Sciatic nerve (tissue), 2 donors: ENCODE data around the gene FOLR2. TPM values are rescaled to one million over a fixed set of nuclear protein-coding genes. Genes with fewer than 3 reads are reported as not detected.
"Not testable (repeated sequence)": the region's sequence is repeated elsewhere in the genome, so short reads cannot be mapped to it uniquely, and the experiment has no call there.

ENCODE experiments used
- ATAC-seq: fragments of 200-7000 bp; cut with Tn5 transposase; one replicate; pipeline ENCODE4 v1.9.1; 2020; ENCODE audit warnings: mild to moderate bottlenecking, moderate library complexity
- DNase-seq: peaks from one replicate; pipeline ENCODE4 v3.0.0-alpha.2; 2020; ENCODE audit warnings: low spot score
- intact Hi-C: fragments of 100-400 bp; cut with DNase I; formaldehyde crosslinking; loops from one replicate; pipeline ENCODE4 v1.14.2; 2022
- total RNA-seq: library from RNA; stranded (reverse); fragmentation: NEBNext Ultra II Directional; extraction: Animal tissue kit (Norgen Biotek cat#: 25700); gene quantifications from one replicate; pipeline ENCODE4 v1.2.1, GENCODE V29; 2021
- donor health status: DM: no; HTN: no; CAD: no.
- donor health status: DM: no; HTN: no; CAD: no.

The FOLR2 gene
- total RNA-seq, result 28.4 TPM

DNA sequence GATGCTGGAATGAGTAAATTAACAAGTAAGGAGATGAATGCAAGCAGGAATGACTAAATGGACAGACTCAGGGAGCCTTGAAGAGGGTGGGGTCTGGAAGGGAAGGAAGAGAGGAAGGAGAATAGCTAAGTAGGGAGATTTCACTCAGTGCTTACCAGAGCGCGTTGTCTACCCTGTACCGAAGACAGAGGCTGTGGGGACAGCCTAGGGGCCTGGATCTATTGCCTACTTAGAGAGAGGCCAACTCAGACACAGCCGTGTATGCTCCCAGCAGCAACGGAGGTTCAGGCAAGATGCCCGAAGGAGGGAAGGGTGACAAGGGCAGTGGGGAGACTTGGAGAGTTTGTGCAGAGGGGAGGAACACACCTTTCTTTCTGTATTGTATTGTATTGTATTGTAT lies at the start of gene FOLR2:
TSS of gene FOLR2 (plus strand) at position 157 of the 400 bp plus-strand sequence. CDS start 1,791 bp downstream, outside the sequence.
- ATAC-seq (no peak), DNase-seq (no peak)
- intact Hi-C loops, result no loop called here

DNA sequence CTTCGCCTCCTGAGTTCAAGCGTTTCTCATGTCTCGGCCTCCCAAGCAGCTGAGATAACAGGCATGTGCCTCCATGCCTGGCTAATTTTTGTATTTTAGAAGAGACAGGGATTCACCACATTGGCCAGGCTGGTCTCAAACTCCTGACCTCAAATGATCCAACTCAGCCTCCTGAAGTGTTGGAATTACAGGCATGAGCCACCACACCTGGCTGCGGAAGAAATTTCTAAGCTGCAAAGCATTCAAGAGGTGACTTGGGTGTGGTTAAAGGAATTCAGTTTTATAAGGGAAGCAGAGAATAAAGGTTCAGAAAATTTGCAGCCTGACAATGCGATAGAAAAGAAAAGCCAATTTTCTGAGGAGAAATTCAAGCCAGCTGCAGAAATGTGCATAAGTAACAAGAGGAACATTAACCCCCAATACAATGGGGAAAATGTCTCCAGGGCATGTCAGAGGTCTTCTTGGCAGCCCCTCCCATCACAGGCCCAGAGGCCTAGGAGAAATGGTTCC lies 47.5 kb upstream of the FOLR2 start:
- intact Hi-C loops, ATAC-seq, DNase-seq: not testable (repeated sequence)

DNA sequence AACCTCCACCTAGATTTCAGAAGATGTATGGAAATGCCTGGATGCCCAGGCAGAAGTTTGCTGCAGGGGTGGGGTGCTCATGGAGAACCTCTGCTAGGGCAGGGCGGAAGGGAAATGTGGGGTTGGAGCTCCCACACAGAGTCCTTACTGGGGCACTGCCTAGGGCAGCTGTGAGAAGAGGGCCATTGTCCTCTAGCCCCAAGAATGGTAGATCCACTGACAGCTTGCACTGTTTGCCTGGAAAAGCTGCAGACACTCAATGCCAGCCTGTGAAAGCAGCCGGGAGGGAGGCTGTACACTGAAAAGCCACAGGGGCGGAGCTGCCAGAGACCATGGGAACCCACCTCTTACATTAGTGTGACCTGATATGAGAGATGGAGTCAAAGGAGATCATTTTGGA lies 46.8 kb upstream of the FOLR2 start:
- DNase-seq, intact Hi-C loops, ATAC-seq: not testable (repeated sequence)

DNA sequence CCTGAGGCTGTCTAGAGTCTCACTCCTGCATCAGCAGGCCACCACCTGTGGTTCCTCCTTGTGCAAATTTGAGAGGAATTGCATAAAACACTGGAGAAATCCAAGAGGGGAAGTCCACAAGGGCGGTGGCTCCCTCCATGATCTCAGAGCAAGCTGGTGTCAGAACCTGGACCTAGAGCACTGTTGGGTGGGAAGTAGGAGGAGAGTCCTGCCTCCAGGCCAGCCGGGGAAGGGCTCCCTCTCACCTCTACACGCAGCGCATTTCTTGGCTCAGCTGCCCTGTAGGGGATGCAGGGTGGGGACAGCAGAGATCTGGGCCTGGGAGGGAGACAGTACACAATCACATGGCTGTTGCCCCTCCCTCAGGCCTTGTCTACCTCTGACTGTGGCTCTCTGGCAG lies 44.6 kb upstream of the FOLR2 start:
- ATAC-seq, DNase-seq, intact Hi-C loops: not testable (repeated sequence)

DNA sequence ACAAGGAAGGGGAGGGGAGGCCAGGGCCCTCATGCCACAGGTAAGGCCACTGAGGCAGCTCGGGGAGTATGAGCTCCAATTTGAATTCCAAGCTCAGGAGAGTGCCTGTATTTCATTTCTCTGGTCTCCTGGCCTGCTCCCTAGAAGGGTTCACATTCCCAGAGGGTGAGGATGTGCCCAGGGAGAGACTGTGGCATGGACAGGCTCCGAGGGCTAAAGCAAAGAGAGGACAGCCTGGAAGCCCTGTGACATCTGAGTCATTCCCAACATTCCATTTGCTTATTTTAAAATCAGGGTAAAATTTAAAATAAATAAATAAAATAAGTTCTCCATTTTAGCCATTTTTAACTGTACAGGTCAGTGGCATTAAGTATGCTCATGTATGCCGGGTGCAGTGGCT lies 43.3 kb upstream of the FOLR2 start:
- intact Hi-C loops, result no loop called here
- no peak for DNase-seq
- no peak for ATAC-seq

DNA sequence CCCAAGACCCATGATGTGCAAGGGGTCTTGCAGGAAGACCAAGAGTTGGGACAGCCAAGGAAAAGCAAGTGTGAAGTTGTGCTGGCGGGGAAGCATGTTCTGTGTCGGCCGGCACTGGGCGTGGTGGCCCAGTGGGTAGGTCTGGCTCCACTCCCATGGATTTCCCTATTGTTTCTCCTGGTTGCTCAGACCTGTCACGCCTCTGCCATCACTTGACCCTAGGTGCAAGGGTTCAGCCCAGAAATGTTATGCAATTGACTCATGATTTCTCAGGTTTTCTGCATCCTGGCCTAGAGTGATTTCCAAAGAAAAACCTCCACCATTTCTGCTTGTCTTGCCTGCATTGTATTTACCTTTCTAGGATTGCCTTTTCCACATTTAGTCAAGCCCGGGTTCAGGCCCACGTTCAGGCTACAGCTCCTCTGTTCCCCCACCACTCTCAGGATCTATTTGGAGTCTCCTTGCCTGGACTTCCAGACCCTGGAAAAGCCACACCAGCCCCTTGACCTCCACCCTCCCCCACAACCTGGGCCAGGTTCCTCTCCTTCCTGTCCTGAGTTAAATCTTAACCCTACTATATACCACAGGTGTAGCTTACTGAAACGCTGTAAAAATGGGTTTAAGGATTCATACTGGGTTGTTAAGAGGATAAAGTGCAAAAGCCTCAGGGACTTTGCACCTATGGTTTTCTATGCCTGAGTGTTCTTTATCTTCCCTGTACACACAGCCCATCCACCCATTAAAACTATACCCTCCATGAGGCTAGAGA lies 42.1 kb upstream of the FOLR2 start:
- DNase-seq (no peak), ATAC-seq (no peak)
- intact Hi-C loops, result no loop called here

DNA sequence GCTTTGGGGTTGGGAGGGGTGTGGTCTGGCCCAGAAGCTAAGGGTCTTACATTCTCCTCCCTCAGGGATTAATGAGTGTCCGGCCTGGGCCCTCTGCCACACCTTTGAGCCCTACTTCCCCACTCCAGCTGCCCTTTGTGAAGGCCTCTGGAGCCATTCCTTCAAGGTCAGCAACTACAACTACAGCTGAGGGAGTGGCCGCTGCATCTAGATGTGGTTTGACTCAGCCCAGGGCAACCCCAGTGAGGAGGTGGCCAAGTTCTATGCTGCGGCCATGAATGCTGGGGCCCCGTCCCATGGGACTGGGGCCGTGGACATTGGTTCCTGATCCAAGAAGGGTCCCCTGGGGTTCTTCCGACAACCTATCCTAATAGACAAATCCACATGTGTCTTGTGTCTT lies 38.9 kb upstream of the FOLR2 start:
- intact Hi-C loops, result no loop called here
- DNase-seq (no peak), ATAC-seq (no peak)

DNA sequence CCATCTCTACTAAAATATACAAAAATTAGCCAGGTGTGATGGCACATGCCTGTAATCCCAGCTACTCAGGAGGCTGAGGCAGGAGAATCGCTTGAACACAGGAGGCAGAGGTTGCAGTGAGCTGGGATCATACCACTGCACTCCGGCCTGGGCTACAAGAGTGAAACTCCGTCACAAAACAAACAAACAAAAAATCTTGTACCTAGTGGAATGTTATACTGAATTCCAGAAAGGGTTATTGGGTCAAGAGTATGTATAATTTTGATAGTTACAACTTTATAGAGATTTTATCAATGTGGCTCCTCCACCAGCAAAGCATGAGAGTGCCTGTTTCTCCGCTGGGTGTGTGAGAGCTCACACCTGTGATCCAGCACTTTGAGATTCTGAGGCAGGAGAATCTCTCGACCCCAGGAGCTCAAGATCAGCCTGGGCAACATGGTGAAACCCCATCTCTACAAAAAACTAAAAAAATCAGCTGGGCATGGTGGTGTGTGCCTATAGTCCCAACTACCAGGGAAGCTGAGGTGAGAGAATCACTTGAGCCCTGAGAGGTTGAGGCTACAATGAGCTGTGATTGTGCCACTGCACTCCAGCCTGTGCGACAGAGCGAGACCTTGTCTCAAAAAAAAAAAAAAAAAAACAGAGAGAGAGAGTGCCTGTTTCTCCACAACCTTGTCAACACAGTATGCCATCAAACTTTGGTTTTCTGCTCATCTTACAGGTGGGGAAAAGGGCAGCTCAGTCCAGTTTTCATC lies 37.4 kb upstream of the FOLR2 start:
- DNase-seq (no peak), ATAC-seq (no peak)
- intact Hi-C loops, result no loop called here

DNA sequence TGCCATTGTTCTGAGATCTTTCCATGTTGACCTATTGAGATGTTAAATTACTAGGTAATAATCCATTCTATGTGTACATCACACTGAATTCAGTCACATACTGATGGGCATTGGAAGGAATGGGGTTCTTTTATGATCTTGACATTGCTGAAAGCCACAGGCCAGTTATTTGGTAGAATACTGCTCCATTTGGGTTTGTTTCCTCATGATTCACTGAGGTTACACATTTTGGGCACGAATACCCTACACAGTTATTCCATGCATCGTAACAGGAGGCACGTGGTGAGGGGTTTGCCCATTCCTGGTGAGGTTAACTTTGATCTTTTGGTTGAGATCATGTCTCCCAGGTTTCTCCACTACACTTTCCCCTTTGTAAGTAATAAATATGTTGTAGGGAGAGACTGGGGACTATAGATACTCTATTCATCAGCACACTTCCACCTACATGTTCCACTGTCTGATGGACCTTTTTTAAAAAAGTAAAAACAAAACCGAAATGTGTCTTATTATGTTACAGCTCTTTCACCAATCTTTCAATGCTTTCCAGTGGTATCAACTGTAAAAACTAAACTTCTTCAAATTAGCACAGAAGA lies 36.7 kb upstream of the FOLR2 start:
- DNase-seq, result no peak
- intact Hi-C loops, result no loop called here
- ATAC-seq, result no peak

DNA sequence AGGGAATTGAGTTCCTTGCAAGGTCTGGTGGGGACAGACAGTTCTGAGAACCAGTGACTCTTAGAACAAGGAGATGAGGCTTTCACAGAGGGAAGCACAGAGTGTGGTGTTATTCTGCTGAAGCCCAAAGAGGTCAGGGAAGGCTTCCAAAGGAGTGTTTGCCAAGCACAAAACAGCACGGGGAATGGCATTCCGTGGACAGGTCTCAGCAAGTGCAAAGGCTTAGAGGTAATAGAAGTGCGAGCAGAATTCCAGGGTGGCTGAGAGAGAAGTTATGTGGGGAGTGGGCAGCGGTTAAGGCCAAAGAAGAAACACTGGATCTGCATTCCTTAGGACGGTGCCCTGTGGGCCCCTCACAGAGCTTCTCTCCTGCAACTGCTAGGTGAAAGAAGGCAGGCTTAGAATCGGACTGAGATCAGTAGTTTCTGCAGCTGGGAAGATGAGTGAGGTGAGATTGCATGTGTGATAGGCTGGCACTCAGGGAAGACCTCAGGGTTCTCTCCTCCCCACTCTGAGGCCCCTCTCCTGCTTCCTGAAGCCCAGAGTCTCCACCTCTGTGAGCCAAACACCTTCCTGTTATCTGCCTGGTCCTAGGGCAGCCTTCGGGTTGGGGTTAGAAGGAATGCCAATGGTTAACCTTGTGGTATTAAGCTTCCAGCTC lies 35.6 kb upstream of the FOLR2 start:
- ATAC-seq, DNase-seq, intact Hi-C loops: not testable (repeated sequence)

DNA sequence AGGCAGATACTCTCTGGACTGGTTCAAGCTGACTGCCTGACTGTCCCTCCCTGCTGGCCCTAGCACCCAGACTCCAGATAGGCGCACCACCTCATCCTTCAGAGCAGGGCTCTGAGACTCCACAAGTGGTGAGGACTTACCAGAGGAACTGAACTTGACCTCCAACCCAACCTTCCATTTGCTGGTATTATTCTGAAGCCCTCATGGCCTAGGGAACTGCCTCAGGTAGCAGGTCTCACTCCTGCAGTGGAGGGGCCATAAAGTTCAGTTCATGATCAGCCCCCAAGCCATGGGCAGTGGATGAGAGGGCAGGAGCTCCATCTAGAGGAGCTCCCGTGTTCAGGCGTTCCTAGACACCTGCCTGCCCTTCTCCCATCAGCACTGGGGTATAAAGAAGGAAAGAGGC lies 35.0 kb upstream of the FOLR2 start:
- DNase-seq, intact Hi-C loops: not testable (repeated sequence)
- ATAC-seq, result peak; percentile 15

DNA sequence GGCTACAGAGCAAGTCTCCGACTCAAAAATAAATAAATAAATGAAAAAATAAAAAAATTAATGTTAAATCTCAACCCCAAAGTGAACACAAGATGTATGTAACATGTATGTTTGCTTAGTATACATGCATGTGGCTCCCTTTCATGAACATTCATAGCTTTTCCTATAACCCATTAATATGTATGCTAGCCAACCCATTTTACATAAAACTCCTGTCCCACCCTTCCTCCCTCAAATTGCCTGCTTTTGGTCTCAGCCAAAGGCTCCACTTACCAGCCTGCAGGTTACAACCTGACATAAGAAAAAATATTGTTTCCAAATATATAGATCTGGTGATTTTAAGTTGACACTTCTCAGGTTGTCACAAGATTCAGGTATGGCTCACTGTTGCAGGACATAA lies 28.3 kb upstream of the FOLR2 start:
- intact Hi-C loops, result no loop called here
- DNase-seq, result no peak
- ATAC-seq, result no peak

DNA sequence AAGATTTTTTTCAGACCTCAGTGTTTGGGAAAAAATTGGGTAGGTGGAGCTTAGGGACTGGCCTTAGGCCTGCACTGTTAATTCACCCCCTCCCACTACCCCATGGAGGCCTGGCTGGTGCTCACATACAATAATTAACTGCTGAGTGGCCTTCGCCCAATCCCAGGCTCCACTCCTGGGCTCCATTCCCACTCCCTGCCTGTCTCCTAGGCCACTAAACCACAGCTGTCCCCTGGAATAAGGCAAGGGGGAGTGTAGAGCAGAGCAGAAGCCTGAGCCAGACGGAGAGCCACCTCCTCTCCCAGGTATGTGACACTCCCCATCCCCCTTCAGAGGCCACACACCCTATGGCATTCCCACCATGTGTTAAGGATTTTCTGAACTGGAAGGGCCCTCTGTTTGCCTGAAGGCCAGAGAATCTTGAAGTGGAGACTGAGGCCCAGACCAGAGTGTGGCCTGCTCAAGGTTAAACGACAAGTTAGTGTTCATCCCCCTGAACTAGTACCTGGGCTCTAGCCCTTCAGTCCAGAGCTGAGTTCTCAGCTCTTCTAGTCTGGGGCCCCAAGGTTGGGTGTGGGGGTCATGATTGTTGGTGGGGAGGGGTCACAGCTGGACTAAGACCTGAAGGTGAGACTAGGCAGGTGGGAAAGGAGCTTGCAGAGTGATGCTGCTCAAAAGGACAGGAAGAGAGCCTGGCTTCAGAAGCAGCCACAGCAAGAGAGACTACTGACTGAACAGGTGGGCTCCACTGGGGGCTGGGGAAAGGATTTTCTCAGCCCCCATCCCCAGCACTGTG lies 26.9 kb upstream of the FOLR2 start:
- no peak for ATAC-seq
- intact Hi-C loops, result no loop called here

DNA sequence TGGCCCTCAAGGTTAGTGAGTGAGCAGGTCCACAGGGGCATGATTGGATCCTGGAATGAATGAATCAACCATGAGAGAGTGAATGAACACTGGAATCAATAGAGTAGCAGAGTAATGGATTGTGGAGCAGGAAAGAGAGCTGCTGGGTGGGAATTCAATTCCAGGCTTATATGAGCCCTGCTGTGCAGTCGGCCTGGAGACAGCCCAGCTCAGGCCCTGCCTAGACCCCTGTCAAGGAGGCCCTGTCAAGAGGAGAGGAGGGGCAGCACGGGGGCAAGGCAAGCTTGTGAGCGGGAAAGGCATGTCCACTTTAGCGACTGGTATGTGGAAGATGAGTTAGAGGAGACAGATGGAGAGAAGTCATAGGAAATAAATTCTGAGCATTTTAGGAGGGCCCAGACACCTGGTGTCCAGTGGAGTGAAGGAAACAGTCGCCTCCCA lies 25.9 kb upstream of the FOLR2 start:
- intact Hi-C loops, result no loop called here
- DNase-seq, result no peak
- ATAC-seq, result no peak

More for the DNA sequence above, 26.9 kb upstream of the FOLR2 start:
- DNase-seq, result no peak

DNA sequence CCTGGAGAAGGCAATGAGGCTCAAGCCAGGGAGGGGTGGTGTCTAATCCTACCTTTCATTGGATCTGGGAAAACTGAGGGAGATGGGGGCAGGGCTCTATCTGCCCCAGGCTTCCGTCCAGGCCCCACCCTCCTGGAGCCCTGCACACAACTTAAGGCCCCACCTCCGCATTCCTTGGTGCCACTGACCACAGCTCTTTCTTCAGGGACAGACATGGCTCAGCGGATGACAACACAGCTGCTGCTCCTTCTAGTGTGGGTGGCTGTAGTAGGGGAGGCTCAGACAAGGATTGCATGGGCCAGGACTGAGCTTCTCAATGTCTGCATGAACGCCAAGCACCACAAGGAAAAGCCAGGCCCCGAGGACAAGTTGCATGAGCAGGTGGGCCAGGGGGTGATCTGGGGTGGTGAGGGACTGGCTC lies 24.6 kb upstream of the FOLR2 start, which contains the start of gene FOLR1:
TSS of gene FOLR1 (plus strand) at position 180 of the 421 bp plus-strand sequence. CDS start at position 214, 34 bp downstream.
- ATAC-seq, result no peak
- intact Hi-C loops, result no loop called here
- DNase-seq, result no peak

DNA sequence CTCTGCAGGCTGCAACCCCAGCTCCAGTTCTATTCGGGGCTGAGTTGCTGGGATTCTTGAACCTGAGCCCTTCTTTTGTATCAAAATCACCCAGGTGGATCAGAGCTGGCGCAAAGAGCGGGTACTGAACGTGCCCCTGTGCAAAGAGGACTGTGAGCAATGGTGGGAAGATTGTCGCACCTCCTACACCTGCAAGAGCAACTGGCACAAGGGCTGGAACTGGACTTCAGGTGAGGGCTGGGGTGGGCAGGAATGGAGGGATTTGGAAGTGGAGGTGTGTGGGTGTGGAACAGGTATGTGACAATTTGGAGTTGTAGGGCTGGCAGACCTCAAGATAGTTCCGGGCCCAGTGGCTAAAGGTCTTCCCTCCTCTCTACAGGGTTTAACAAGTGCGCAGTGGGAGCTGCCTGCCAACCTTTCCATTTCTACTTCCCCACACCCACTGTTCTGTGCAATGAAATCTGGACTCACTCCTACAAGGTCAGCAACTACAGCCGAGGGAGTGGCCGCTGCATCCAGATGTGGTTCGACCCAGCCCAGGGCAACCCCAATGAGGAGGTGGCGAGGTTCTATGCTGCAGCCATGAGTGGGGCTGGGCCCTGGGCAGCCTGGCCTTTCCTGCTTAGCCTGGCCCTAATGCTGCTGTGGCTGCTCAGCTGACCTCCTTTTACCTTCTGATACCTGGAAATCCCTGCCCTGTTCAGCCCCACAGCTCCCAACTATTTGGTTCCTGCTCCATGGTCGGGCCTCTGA lies 20.9 kb upstream of the FOLR2 start:
- DNase-seq (no peak), ATAC-seq (peak; percentile 32)
- intact Hi-C loops, result no loop called here

DNA sequence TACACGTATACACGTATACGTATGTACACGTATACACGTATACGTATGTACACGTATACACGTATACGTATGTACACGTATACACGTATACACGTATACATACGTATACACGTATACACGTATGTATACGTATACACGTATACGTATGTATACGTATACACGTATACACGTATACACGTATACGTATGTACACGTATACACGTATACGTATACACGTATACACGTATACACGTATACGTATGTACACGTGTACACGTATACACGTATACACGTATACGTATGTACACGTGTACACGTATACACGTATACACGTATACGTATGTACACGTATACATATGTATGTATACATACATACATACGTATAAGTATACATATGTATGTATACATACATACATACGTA lies 15.1 kb upstream of the FOLR2 start:
- DNase-seq, intact Hi-C loops, ATAC-seq: not testable (repeated sequence)

DNA sequence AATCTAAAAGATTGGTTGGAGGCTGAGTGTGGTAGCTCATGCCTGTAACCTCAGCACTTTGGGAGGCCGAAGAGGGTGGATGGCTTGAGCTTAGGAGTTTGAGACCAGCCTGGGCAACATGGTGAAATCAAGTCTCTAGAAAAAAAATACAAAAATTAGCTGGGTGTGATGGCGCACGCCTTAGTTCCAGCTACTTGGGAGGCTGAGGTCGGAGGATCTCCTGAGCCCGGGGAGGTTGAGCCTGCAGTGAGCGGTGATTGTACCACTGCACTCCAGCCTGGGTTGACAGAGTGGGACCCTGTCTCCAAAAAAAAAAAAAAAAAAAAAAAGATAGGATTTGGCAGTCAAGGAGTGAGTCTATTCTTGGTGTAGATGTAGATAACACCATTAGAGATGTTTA lies 14.0 kb upstream of the FOLR2 start:
- ATAC-seq, result no peak
- intact Hi-C loops, result no loop called here
- no peak for DNase-seq
